ENCODE measurements around the gene KSR2.
"Not testable (repeated sequence)": the region's sequence is repeated elsewhere in the genome, so short reads cannot be mapped to it uniquely, and the experiment has no call there.

KSR2 gene

GRCh38 chr12:117805865-117806264 is 162.9 kb downstream of the KSR2 start:
- peak; percentile 4 for DNase-seq (ENCODE audit: low read depth)
- H3K4me3 ChIP-seq (ENCODE audit: low read length): no peak overlapping the region
- TF ChIP-seq, protein P1, sequence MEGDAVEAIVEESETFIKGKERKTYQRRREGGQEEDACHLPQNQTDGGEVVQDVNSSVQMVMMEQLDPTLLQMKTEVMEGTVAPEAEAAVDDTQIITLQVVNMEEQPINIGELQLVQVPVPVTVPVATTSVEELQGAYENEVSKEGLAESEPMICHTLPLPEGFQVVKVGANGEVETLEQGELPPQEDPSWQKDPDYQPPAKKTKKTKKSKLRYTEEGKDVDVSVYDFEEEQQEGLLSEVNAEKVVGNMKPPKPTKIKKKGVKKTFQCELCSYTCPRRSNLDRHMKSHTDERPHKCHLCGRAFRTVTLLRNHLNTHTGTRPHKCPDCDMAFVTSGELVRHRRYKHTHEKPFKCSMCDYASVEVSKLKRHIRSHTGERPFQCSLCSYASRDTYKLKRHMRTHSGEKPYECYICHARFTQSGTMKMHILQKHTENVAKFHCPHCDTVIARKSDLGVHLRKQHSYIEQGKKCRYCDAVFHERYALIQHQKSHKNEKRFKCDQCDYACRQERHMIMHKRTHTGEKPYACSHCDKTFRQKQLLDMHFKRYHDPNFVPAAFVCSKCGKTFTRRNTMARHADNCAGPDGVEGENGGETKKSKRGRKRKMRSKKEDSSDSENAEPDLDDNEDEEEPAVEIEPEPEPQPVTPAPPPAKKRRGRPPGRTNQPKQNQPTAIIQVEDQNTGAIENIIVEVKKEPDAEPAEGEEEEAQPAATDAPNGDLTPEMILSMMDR (conservative IDR thresholded peaks at IDR 0.05; ENCODE audit: low read length): no peak

DNA sequence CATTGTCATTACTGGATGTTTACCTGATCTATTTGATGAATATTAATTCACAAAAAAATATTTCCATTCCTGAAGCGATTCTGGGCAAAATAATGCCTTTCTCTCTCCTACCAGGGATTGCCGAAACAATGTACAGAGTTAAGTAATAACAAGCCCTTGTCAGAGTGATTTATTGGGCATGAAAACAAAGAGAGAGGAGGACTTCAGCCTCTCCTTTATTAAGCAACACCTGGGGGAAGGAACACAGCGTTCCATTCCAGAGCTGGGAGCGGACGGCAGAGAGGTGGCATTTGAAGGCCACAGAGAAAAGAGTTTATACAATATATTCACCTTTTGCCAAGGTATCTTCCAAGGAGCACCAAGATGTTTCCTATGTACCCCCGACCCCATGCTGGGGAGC is 165.8 kb downstream of the KSR2 start:
- TF ChIP-seq, protein P1 (conservative IDR thresholded peaks at IDR 0.05; ENCODE audit: low read length): no peak
- H3K4me3 ChIP-seq (ENCODE audit: low read length): no peak overlapping the region
- no peak for DNase-seq (ENCODE audit: low read depth)

- H3K4me3 ChIP-seq (ENCODE audit: low read length); DNase-seq (ENCODE audit: low read depth): not testable (repeated sequence)
Observed at GRCh38 chr12:117800711-117801110, 168.1 kb downstream of the KSR2 start.

DNA sequence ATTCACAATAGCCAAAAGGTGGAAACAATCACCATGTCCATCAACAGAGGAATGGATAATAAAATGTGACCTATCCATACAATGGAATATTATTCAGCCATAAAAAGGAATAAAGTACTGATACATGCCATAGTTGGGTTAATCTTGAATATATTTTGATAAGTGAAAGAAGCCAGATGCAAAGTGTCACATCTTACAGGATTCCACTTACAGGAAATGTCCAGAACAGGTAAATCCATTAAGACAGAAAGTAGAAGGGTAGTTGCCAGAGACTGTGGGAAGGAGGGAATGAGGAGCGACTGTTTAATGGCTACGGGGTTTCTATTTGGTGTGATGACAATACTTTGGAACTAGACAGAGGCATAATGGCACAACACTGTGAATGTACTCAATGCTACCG is 171.6 kb downstream of the KSR2 start:
- TF ChIP-seq, protein P1 (conservative IDR thresholded peaks at IDR 0.05; ENCODE audit: low read length): no peak
- no peak for DNase-seq (ENCODE audit: low read depth)
- no peak overlapping the region for H3K4me3 ChIP-seq (ENCODE audit: low read length)

- DNase-seq (ENCODE audit: low read depth): no peak
- TF ChIP-seq, protein P1 (conservative IDR thresholded peaks at IDR 0.05; ENCODE audit: low read length): no peak
- H3K4me3 ChIP-seq (ENCODE audit: low read length): no peak overlapping the region
Observed at GRCh38 chr12:117792877-117793424, 175.8 kb downstream of the KSR2 start.

DNA sequence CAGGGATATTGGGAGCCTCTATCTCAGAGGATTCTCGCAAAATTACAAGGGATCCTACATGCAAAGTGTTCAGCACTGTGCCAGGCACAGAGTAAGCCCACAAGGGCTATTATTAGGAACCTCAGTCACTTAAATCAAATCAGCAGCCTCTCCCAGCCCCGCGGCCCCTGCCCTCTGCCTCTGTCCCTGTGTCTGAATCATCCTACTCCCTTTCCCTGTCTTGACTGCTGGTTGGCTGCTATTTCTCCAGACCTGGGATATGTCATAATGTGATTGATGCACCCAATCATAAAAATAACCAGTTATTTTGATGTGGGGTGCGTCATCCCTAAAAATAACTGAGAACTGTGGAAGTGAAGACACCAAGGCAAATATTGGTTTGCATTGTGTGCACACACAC is 176.3 kb downstream of the KSR2 start:
- H3K4me3 ChIP-seq (ENCODE audit: low read length): no peak overlapping the region
- TF ChIP-seq, protein P1 (conservative IDR thresholded peaks at IDR 0.05; ENCODE audit: low read length): no peak

GRCh38 chr12:117790948-117791347 is 177.8 kb downstream of the KSR2 start:
- TF ChIP-seq, protein P1 (conservative IDR thresholded peaks at IDR 0.05; ENCODE audit: low read length): no peak
- H3K4me3 ChIP-seq (ENCODE audit: low read length): no peak overlapping the region

More for the DNA sequence above, 176.3 kb downstream of the KSR2 start:
- DNase-seq (ENCODE audit: low read depth): no peak

DNA sequence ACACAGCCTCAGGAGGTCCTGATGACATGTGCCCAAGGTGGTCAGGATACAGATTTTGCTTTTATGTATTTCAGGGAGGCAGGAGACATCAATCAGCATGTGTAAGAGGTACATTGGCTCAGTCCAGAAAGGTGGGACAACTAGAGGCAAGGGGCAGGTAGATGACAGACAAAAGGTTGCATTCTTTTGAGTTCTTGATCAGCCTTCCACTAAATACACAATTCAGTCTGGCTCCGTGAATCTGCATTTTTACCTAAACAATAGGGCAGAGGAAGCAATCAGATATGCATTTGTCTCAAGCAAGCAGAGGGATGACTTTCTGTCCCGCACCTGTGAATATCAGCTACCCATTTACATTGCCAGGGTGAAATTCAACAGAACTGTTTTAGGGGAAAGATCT is 178.6 kb downstream of the KSR2 start:
- no peak for DNase-seq (ENCODE audit: low read depth)

More at GRCh38 chr12:117790948-117791347, 177.8 kb downstream of the KSR2 start:
- DNase-seq (ENCODE audit: low read depth): no peak

More for the DNA sequence above, 178.6 kb downstream of the KSR2 start:
- TF ChIP-seq, protein P1 (conservative IDR thresholded peaks at IDR 0.05; ENCODE audit: low read length): no peak
- no peak overlapping the region for H3K4me3 ChIP-seq (ENCODE audit: low read length)
